NK-92 treated with Interleukin-12 subunit alpha and Interleukin-12 subunit beta, amount 100 ng/mL, for 24 hours (cell line): Measurements from ENCODE around the gene FAH.

Experiments used
- DNase-seq: peaks from one replicate; lab custom pipeline; 2025; lab: John Stamatoyannopoulos, UW

FAH gene

GRCh38 chr15:80173022-80173759 lies 20.4 kb downstream of the FAH start:
- peak; percentile 54 for DNase-seq

GRCh38 chr15:80174017-80174746 lies 21.4 kb downstream of the FAH start:
- no peak for DNase-seq

GRCh38 chr15:80175436-80175835 lies 22.6 kb downstream of the FAH start:
- no peak for DNase-seq

- no peak for DNase-seq
Observed at GRCh38 chr15:80176443-80176842, 23.6 kb downstream of the FAH start.

DNA sequence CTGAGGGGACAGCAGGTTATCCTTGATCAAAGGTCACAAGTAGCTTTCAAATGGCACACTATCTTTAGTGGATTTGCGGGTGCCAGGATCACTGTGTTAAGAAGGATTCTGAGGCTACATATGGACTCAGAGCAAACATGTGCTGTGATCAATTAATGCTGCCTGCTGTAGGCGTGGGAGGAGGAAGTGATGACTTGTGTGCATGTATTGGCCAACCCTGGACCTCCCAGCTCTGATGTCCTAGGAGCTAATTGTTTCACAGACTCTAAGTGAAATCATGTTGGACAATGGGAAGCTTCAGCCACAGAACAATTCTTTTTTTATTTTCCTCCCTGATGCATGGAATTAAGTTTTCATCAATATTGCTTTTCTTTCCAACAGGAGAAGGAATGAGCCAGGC lies 24.4 kb downstream of the FAH start:
- no peak for DNase-seq

GRCh38 chr15:80179025-80179759 lies 26.4 kb downstream of the FAH start:
- DNase-seq = no peak

GRCh38 chr15:80179935-80180334 lies 27.1 kb downstream of the FAH start:
- DNase-seq = no peak

- DNase-seq = no peak
Observed at GRCh38 chr15:80180468-80180867, 27.7 kb downstream of the FAH start.

- DNase-seq = no peak
Observed at GRCh38 chr15:80180986-80181385, 28.2 kb downstream of the FAH start.

DNA sequence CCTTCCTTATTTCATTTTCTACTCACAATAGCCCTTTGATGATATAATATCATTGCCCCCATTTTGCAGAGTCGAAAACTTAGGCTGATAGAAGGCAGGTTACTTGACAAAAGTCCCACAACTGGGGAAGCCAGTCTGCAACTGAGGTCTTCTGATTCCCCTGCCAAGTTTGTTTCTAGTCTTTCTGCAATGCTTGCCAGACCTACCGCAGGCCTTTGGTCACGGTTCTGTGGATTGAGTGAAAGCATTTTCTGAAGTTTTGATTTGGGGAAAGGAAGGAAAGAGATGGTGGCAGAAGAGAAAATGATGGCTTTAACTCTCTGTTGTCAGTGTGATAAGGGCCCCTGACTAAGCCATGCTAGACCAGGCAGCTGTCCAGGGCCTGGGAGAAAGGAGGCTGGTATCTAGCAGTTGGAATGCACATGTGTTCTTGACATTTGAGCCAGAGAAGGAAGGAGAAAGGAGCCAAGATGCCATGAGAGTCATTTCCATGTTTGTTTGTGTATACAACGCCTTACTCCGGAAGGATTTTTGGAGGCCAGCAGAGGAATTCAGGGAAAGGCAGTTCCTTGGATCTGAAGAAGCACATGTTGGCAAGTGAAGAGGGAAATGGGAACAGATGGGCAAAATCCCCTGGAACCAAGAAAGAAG lies 29.9 kb downstream of the FAH start:
- DNase-seq = no peak

DNA sequence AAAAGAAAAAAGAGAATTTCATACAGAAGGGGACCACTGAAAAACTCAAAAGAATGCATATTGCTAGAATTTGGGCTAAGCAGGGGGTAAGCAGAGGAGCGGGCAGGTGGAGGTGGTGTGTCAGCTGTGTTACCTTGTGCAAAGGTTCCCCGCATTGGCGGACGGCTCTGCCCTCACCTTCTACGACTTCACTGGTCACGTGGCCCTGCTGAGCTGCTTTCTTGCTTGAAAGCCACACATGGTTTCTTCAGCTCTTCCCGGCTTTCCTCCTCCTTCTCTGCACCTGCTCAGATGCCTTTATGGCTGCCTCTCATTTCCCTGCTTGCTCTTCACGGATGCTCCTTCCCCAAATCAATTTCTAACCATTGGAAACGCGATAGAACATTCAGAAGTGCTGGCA lies 30.5 kb downstream of the FAH start:
- DNase-seq = no peak

DNA sequence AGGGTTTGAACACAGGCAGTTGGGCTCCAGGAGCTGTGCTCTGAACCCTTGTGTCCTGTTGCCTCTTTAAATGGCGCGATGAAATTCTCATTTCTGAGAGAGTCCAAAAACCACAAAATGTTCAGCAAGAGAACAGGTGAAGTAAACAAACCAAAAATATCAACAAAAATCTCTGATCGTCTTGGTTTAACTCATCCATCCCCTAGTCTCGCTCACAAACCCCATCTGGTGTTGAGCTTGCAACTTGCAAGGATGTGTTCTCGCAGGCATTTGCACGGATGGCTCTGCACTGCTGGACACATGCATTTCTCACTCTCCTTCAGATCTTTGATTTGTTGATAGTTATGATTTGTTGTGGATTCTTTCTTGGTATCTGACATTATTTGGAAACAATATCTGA lies 31.1 kb downstream of the FAH start:
- DNase-seq = no peak

DNA sequence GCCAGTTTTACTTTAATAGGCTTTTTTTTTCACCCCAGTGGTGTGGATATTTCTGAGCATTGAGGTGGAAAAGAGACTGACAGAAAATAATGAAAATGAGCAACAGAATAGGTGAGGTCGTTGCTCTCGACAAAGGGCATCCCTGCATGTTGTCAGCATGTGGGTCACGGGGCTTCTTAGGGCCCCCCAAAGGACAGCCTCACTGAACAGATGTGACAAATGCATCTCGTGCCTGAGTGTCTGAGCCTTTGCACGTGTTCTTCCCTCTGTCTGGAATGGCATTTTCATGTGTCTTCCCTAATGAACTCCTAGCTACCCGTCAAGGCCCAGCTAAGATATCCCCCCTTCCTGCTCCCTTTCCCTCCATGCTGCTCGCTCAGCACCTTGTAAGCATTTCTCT lies 31.8 kb downstream of the FAH start:
- DNase-seq = no peak

DNA sequence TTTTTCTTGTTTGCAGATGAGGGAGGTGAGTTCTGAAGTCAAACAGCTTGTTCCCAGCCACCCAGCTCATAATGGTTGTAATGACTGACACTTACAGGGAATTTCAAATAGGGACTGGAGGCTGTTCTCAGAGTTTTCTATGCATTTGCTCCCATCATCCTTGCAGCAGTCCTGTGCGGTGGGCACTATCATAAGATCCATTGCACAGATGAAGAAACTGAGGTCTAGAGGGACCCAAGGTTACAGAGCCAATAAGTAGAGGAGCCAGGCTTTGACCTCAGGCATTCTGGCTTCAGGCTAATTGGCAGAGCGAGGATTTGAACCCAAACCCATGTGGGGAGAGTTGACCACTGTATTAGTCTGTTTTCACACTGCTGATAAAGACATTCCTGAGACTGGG lies 32.4 kb downstream of the FAH start:
- DNase-seq = no peak

DNA sequence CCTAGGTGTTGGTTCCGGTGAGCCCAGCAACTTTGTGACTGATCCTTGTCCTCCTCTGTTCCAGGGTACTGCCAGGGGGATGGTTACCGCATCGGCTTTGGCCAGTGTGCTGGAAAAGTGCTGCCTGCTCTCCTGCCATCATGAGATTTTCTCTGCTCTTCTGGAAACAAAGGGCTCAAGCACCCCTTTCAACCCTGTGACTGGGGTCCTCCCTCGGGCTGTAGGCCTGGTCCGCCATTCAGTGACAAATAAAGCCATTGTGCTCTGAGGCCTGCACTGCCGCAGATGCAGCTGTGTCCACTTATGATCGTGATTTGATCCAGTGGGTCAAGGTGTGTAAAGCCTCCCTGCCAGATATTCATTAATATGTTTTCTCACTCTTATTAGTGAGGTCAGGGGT lies 33.3 kb downstream of the FAH start:
- DNase-seq = no peak

- no peak for DNase-seq
Observed at GRCh38 chr15:80186597-80186996, 33.8 kb downstream of the FAH start.

GRCh38 chr15:80188251-80188650 lies 35.5 kb downstream of the FAH start:
- DNase-seq = no peak

- DNase-seq = no peak
Observed at GRCh38 chr15:80191198-80191597, 38.4 kb downstream of the FAH start.

- DNase-seq = no peak
Observed at GRCh38 chr15:80191897-80192595, 39.2 kb downstream of the FAH start.

DNA sequence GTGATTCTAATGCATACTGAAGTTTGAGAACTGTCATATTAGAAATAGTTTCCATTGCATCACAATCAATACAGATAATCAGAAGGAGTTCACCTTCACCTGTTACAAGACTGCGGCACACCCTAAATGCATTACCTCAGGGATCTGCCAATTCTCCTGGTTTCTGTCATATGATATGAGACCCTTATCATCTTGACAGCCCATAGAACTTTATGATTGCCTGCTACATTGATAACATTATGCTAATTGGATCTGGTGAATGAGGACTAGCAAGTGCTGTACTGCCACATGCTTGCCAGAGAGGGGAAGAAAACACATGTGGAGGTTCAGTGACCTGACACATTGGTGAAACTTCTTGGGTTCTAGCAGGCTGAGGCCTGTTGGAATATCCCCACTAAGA lies 41.4 kb downstream of the FAH start:
- DNase-seq = no peak

DNA sequence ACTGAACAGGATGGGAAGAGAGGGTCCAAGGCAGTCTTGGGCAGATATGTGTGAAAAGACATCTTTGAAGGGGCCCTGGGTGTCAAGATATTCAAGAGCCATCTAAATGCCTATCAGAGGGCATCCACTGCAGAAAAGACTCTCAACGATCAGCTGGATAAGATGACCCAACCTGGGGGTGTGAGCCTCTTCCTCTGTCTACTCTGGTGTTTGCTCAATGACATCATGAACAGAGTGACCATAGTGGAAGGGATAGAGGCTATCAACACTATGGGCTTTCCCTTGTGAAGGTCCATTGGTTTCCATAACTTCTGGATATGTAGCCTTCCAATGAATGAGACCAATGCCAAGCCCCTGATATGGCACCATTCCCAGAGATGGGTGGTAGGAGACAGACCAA lies 42.1 kb downstream of the FAH start:
- DNase-seq = no peak

DNA sequence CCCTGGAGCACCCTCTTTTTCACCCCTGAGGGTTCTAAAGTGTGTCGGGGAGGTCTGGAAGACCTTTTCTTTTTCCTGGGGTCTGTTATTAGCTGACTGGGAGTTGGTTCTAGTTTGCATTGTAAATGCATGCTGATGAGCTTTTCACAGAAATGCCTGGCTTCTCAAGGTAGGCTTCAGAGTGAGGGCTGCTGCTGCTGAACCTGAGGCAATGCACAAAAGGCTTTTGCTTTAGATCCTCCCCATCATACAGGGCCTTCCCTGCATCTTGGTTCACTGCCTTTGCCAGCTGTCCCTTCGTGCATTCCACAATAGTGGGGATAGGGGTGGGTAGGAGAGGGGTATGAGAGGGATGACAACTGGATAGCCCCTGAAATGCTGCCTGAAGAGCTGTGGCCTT lies 46.6 kb downstream of the FAH start:
- DNase-seq = no peak
